Measurements from ENCODE around the gene COG5. TPM values are rescaled to one million over a fixed set of nuclear protein-coding genes. Genes with fewer than 3 reads are reported as not detected.

Gene COG5
- total and polyA plus RNA-seq, 9 of the 15 experiments (the other 6 are each of a cell fraction or from before 2014, with no cell fraction given): 15.3 to 75.1 (median 56.4) TPM

GRCh38 chr7:107319724-107320228 is 243.9 kb downstream of the COG5 start:
- peak; percentile 58 for FAIRE-seq
- peak; percentile 73 for ATAC-seq
- WGBS (ENCODE audit: insufficient coverage, low coverage, missing lambda C conversion rate): 12% methylated on average over 2 of the region's 2 CpGs
- no peak for TF ChIP-seq RREB1 (CRISPR knock-in tag; IDR thresholded peaks at IDR 0.05)
- TF ChIP-seq ZNF79 (CRISPR knock-in tag; IDR thresholded peaks at IDR 0.05; ENCODE audit: low read depth): no peak
- no peak for TF ChIP-seq SLC30A9 (CRISPR knock-in tag; IDR thresholded peaks at IDR 0.05)
- TF ChIP-seq ZNF512 (tag; IDR thresholded peaks at IDR 0.05): no peak
- TF ChIP-seq SIN3B (IDR thresholded peaks at IDR 0.05; ENCODE audit: low read depth): no peak
- TF ChIP-seq MED1 (CRISPR knock-in tag; IDR thresholded peaks at IDR 0.05; ENCODE audit: borderline replicate concordance): no peak
- TF ChIP-seq ZNF77 (CRISPR knock-in tag; IDR thresholded peaks at IDR 0.05): no peak
- no peak for TF ChIP-seq VEZF1 (CRISPR knock-in tag; IDR thresholded peaks at IDR 0.05)
- TF ChIP-seq ZNF253 (CRISPR knock-in tag; conservative IDR thresholded peaks at IDR 0.05): no peak
- no peak for TF ChIP-seq TFAP4 (CRISPR knock-in tag; IDR thresholded peaks at IDR 0.05; ENCODE audit: borderline replicate concordance)
- TF ChIP-seq FOXP1 (CRISPR knock-in tag; IDR thresholded peaks at IDR 0.05): no peak
- no peak for TF ChIP-seq PURB (CRISPR knock-in tag; IDR thresholded peaks at IDR 0.05; ENCODE audit: low read depth)
- no peak for TF ChIP-seq TBP (optimal IDR thresholded peaks at IDR 0.05; ENCODE audit: low read depth, low read length)

More at GRCh38 chr7:107319724-107320228, 243.9 kb downstream of the COG5 start:
- H3K9me1 ChIP-seq (ENCODE audit: control insufficient read depth, insufficient read depth, low read length): no peaks in the 10 kb centered on the region
- H2AFZ ChIP-seq (ENCODE audit: low read depth, low read length): no peak overlapping the region
- H3K4me1 ChIP-seq (replicated peaks in 1 of 2; ENCODE audit: control insufficient read depth in 2 of 2, insufficient read depth in 2 of 2, low read length in 2 of 2): peaks cover 13 to 30% of the 10 kb centered on the region in 2 experiments
- in situ Hi-C loops (cut with MboI): no loop called here
- no peak overlapping the region for H3K4me3 ChIP-seq
- peak overlapping the region; percentile 9; the same call in 2 of the 3 replicates for H3K27ac ChIP-seq (ENCODE audit: extremely low read depth, low read depth, low read length)
- DNase-seq (ENCODE audit: extremely low read depth in 1 of 4, low spot score in 3 of 4): peak in 3 of 4 experiments; percentile 30 to 65 (median 33)
- H3K4me2 ChIP-seq (ENCODE audit: insufficient read depth, low read length): no peak overlapping the region
- POLR2A ChIA-PET: interaction anchor here (1.7 kb wide), 1 partner anchor 10 kb away, joined by 8 read pairs; no protein-coding TSS in a partner anchor
- no peaks in the 10 kb centered on the region for H3K27me3 ChIP-seq (ENCODE audit: control insufficient read depth in 2 of 2, insufficient read depth in 2 of 2, low read length in 2 of 2)
- H3K36me3 ChIP-seq (ENCODE audit: control insufficient read depth, insufficient read depth, low read length): peaks cover 4% of the 10 kb centered on the region; the same call in 2 of the 3 replicates
- no peak overlapping the region for H3K9ac ChIP-seq (ENCODE audit: insufficient read depth in 1 of 2, low read depth in 2 of 2, low read length in 2 of 2)
- intact Hi-C loops (cut with micrococcal nuclease): loop anchor here (5.0 kb wide), 2 partner anchors 52 to 183 kb away; no protein-coding TSS in a partner anchor
- no peaks in the 10 kb centered on the region for H3K79me2 ChIP-seq (ENCODE audit: control insufficient read depth, insufficient read depth, low read length)
- CTCF ChIA-PET (ENCODE audit: low intra/inter-chr PET ratio): no interaction called here
- H4K20me1 ChIP-seq (replicated peaks; ENCODE audit: control insufficient read depth, insufficient read depth, low read length): no peaks in the 10 kb centered on the region
- BruUV-seq (replicated peaks): no TSS peak
- H3K9me3 ChIP-seq (replicated peaks; ENCODE audit: control insufficient read depth, insufficient read depth, low read depth, low read length): no peaks in the 10 kb centered on the region
